HG03196 (cell line): ENCODE measurements around the gene PPP1R7.

Experiments
- ATAC-seq: cut with Tn5 transposase; IDR thresholded peaks from one replicate; pipeline ENCODE4 v1.9.1; 2021; ENCODE audit not compliant: unreplicated experiment

The PPP1R7 gene

GRCh38 chr2:241227594-241227993 is 77.3 kb downstream of the PPP1R7 start:
- ATAC-seq, result no peak

GRCh38 chr2:241228081-241228859 is 78.0 kb downstream of the PPP1R7 start:
- ATAC-seq, result no peak

GRCh38 chr2:241228860-241229516 is 78.7 kb downstream of the PPP1R7 start:
- no peak for ATAC-seq

GRCh38 chr2:241229563-241230401 is 79.5 kb downstream of the PPP1R7 start:
- no peak for ATAC-seq

- no peak for ATAC-seq
Observed at GRCh38 chr2:241230435-241230834, 80.2 kb downstream of the PPP1R7 start.

- ATAC-seq, result no peak
Observed at GRCh38 chr2:241232736-241233575, 82.7 kb downstream of the PPP1R7 start.
